NB4 (cell line): Measurements from ENCODE around the gene WASF1.
"Not testable (repeated sequence)": the region's sequence is repeated elsewhere in the genome, so short reads cannot be mapped to it uniquely, and the experiment has no call there.

ENCODE experiments used
- DNase-seq: peaks from one replicate; pipeline ENCODE4 v3.0.0; 2010; ENCODE audit warnings: low read depth
- H3K4me3 ChIP-seq: one replicate; pipeline ENCODE4 v1.5.1; 2011; ENCODE audit warnings: mild to moderate bottlenecking, low read depth, low read length, moderate library complexity
- CTCF ChIP-seq: IDR thresholded peaks from one replicate; pipeline ENCODE4 v1.5.1; 2012; ENCODE audit warnings: low read depth, low read length
- MAX ChIP-seq: IDR thresholded peaks from 2 replicates; pipeline ENCODE4 v1.6.1; 2011; ENCODE audit warnings: low read depth, low read length
- MYC ChIP-seq: IDR thresholded peaks from 2 replicates; pipeline ENCODE4 v1.6.1; 2011; ENCODE audit warnings: low read depth, low read length
- POLR2A ChIP-seq: IDR thresholded peaks from 2 replicates; pipeline ENCODE4 v1.6.1; 2011; ENCODE audit warnings: mild to moderate bottlenecking; ENCODE audit not compliant: insufficient read length; ENCODE audit errors: extremely low read depth

Gene WASF1

GRCh38 chr6:110095101-110095500, 84.4 kb downstream of the WASF1 start:
- no peak for DNase-seq
- TF ChIP-seq MYC (no peak), MAX (no peak), POLR2A (no peak), CTCF (no peak)

GRCh38 chr6:110093981-110094380, 85.5 kb downstream of the WASF1 start:
- DNase-seq = no peak
- TF ChIP-seq MAX (no peak), MYC (no peak)
- H3K4me3 ChIP-seq = no peak overlapping the region

More at GRCh38 chr6:110095101-110095500, 84.4 kb downstream of the WASF1 start:
- H3K4me3 ChIP-seq = no peak overlapping the region

- no peak overlapping the region for H3K4me3 ChIP-seq
- TF ChIP-seq CTCF (no peak), MAX (no peak), POLR2A (no peak), MYC (no peak)
- no peak for DNase-seq
Observed at GRCh38 chr6:110090876-110091275, 88.6 kb downstream of the WASF1 start.

- no peak overlapping the region for H3K4me3 ChIP-seq
- no peak for DNase-seq
- TF ChIP-seq MYC (no peak), MAX (no peak), CTCF (no peak), POLR2A (no peak)
Observed at GRCh38 chr6:110089323-110089722, 90.1 kb downstream of the WASF1 start.

- TF ChIP-seq MYC (no peak), CTCF (no peak), MAX (no peak), POLR2A (no peak)
- no peak overlapping the region for H3K4me3 ChIP-seq
- no peak for DNase-seq
Observed at GRCh38 chr6:110085285-110085684, 94.2 kb downstream of the WASF1 start.

- DNase-seq = no peak
- no peak overlapping the region for H3K4me3 ChIP-seq
- TF ChIP-seq MYC (no peak), POLR2A (no peak)
Observed at GRCh38 chr6:110083875-110084585, 95.4 kb downstream of the WASF1 start.

- TF ChIP-seq POLR2A = no peak
- TF ChIP-seq MAX = no peak
- no peak for TF ChIP-seq MYC
- TF ChIP-seq CTCF = no peak
- DNase-seq = no peak
- H3K4me3 ChIP-seq = no peak overlapping the region
Observed at GRCh38 chr6:110075406-110075805, 104.1 kb downstream of the WASF1 start.

GRCh38 chr6:110073474-110073873, 106.0 kb downstream of the WASF1 start:
- DNase-seq, H3K4me3 ChIP-seq: not testable (repeated sequence)
